GM23338 (cell line): Measurements from ENCODE around the gene HSD17B11.

Experiments
- CREB1 ChIP-seq: fragments of 250-450 bp; sonication (Bioruptor Pico); IDR thresholded peaks from 2 replicates; pipeline ENCODE4 v1.5.0; 2020; ENCODE audit warnings: low read depth, mild to moderate bottlenecking, moderate library complexity
- CTCF ChIP-seq, 2 experiments: fragments of 200-600 bp in 1 of 2; sonication (generic) in 1 of 2; conservative IDR thresholded peaks; 2 replicates each; pipeline versions ENCODE4 v1.5.1 to v1.6.1; 2016 to 2017; ENCODE audit warnings: antibody characterized with exemption in 2 of 2, low read depth in 2 of 2, mild to moderate bottlenecking in 2 of 2, moderate library complexity in 1 of 2
- ETS1 ChIP-seq: IDR thresholded peaks from 2 replicates; pipeline ENCODE4 v1.6.1; 2016; ENCODE audit warnings: antibody characterized with exemption
- EZH2 ChIP-seq: fragments of 200-600 bp; sonication (generic); IDR thresholded peaks from one replicate; pipeline ENCODE4 v1.8.0; 2017; ENCODE audit warnings: antibody characterized with exemption, mild to moderate bottlenecking, low read depth; ENCODE audit not compliant: unreplicated experiment
- EZH2phosphoT487 ChIP-seq: fragments of 200-600 bp; sonication (generic); IDR thresholded peaks from one replicate; pipeline ENCODE4 v1.8.1; 2018; ENCODE audit warnings: antibody characterized with exemption; ENCODE audit not compliant: unreplicated experiment
- JUNB ChIP-seq: IDR thresholded peaks from one replicate; pipeline ENCODE4 v1.6.1; 2016; ENCODE audit warnings: antibody characterized with exemption; ENCODE audit not compliant: unreplicated experiment
- NANOG ChIP-seq: IDR thresholded peaks from 2 replicates; pipeline ENCODE4 v1.6.1; 2016; ENCODE audit warnings: antibody characterized with exemption, borderline replicate concordance
- POLR2AphosphoS5 ChIP-seq: IDR thresholded peaks from 2 replicates; pipeline ENCODE4 v1.6.1; 2016; ENCODE audit warnings: antibody characterized with exemption, low read depth
- REST ChIP-seq: IDR thresholded peaks from one replicate; pipeline ENCODE4 v1.6.1; 2018; ENCODE audit warnings: antibody characterized with exemption; ENCODE audit not compliant: unreplicated experiment
- STAT1 ChIP-seq: IDR thresholded peaks from one replicate; pipeline ENCODE4 v1.6.1; 2016; ENCODE audit warnings: antibody characterized with exemption; ENCODE audit not compliant: unreplicated experiment
- ZNF114 ChIP-seq: fragments of 250-450 bp; sonication (Bioruptor Pico); IDR thresholded peaks from 2 replicates; pipeline ENCODE4 v1.5.0; 2020; ENCODE audit warnings: mild to moderate bottlenecking, moderate library complexity
- ZNF331 ChIP-seq: fragments of 250-450 bp; sonication (Bioruptor Pico); IDR thresholded peaks from 2 replicates; pipeline ENCODE4 v1.5.0; 2020; ENCODE audit warnings: low read depth, mild to moderate bottlenecking, moderate library complexity
- TF ChIP-seq, protein P1 (sequence below): fragments of 250-450 bp; sonication (Bioruptor Pico); IDR thresholded peaks from 2 replicates; pipeline ENCODE4 v1.5.0; 2020; ENCODE audit warnings: mild to moderate bottlenecking, moderate library complexity

DNA sequence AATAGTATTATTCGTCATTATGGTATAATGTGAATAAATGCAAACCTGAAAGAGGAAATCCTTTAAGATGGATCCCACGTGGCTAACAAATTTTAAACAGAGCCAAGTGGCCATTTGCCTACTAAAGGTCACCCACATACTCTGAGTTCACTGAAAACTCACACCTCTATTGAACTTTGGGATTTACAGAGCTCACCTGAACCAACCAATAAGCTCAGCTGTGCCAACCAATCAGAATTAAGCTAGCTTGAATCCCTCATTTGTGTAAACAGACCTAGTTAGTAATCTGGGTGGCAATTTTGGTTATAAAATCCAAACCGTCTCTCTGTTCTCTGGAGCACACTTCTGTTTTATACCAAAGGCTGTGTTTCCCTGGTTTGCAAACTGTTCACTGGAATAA lies 26.0 kb upstream of the HSD17B11 start:
- TF ChIP-seq EZH2: no peak
- TF ChIP-seq JUNB: no peak
- TF ChIP-seq CTCF (conservative IDR thresholded peaks at IDR 0.05; ENCODE audit: low read depth in 2 of 2): no peak
- TF ChIP-seq POLR2AphosphoS5: no peak
- TF ChIP-seq STAT1: no peak
- TF ChIP-seq EZH2phosphoT487: no peak
- no peak for TF ChIP-seq ETS1
- no peak for TF ChIP-seq CREB1 (CRISPR knock-in tag)
- no peak for TF ChIP-seq REST
- TF ChIP-seq, protein P1, sequence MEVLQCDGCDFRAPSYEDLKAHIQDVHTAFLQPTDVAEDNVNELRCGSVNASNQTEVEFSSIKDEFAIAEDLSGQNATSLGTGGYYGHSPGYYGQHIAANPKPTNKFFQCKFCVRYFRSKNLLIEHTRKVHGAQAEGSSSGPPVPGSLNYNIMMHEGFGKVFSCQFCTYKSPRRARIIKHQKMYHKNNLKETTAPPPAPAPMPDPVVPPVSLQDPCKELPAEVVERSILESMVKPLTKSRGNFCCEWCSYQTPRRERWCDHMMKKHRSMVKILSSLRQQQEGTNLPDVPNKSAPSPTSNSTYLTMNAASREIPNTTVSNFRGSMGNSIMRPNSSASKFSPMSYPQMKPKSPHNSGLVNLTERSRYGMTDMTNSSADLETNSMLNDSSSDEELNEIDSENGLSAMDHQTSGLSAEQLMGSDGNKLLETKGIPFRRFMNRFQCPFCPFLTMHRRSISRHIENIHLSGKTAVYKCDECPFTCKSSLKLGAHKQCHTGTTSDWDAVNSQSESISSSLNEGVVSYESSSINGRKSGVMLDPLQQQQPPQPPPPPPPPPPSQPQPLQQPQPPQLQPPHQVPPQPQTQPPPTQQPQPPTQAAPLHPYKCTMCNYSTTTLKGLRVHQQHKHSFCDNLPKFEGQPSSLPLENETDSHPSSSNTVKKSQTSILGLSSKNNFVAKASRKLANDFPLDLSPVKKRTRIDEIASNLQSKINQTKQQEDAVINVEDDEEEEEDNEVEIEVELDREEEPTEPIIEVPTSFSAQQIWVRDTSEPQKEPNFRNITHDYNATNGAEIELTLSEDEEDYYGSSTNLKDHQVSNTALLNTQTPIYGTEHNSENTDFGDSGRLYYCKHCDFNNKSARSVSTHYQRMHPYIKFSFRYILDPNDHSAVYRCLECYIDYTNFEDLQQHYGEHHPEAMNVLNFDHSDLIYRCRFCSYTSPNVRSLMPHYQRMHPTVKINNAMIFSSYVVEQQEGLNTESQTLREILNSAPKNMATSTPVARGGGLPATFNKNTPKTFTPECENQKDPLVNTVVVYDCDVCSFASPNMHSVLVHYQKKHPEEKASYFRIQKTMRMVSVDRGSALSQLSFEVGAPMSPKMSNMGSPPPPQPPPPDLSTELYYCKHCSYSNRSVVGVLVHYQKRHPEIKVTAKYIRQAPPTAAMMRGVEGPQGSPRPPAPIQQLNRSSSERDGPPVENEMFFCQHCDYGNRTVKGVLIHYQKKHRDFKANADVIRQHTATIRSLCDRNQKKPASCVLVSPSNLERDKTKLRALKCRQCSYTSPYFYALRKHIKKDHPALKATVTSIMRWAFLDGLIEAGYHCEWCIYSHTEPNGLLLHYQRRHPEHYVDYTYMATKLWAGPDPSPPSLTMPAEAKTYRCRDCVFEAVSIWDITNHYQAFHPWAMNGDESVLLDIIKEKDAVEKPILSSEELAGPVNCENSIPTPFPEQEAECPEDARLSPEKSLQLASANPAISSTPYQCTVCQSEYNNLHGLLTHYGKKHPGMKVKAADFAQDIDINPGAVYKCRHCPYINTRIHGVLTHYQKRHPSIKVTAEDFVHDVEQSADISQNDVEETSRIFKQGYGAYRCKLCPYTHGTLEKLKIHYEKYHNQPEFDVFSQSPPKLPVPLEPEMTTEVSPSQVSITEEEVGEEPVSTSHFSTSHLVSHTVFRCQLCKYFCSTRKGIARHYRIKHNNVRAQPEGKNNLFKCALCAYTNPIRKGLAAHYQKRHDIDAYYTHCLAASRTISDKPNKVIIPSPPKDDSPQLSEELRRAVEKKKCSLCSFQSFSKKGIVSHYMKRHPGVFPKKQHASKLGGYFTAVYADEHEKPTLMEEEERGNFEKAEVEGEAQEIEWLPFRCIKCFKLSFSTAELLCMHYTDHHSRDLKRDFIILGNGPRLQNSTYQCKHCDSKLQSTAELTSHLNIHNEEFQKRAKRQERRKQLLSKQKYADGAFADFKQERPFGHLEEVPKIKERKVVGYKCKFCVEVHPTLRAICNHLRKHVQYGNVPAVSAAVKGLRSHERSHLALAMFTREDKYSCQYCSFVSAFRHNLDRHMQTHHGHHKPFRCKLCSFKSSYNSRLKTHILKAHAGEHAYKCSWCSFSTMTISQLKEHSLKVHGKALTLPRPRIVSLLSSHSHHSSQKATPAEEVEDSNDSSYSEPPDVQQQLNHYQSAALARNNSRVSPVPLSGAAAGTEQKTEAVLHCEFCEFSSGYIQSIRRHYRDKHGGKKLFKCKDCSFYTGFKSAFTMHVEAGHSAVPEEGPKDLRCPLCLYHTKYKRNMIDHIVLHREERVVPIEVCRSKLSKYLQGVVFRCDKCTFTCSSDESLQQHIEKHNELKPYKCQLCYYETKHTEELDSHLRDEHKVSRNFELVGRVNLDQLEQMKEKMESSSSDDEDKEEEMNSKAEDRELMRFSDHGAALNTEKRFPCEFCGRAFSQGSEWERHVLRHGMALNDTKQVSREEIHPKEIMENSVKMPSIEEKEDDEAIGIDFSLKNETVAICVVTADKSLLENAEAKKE (CRISPR knock-in tag): no peak
- TF ChIP-seq ZNF114 (CRISPR knock-in tag): no peak
- no peak for TF ChIP-seq ZNF331 (CRISPR knock-in tag)
- no peak for TF ChIP-seq NANOG
